ENCODE measurements around the gene GGCX.

GRCh38 chr2:85589982-85590791 lies 28.9 kb upstream of the GGCX start:
- TF ChIP-seq CTCF (IDR thresholded peaks at IDR 0.05 in 4 of 5, conservative IDR thresholded peaks at IDR 0.05 in 1 of 5) (no peak), POLR2A (IDR thresholded peaks at IDR 0.05) (no peak)

All from gastrocnemius medialis (tissue), 4 donors.